GM21526 (cell line): Measurements from ENCODE around the gene MRTFB.
"Not testable (repeated sequence)": the region's sequence is repeated elsewhere in the genome, so short reads cannot be mapped to it uniquely, and the experiment has no call there.

Experiments used
- ATAC-seq: cut with Tn5 transposase; IDR thresholded peaks from one replicate; pipeline ENCODE4 v1.9.1; 2021; ENCODE audit warnings: moderate library complexity; ENCODE audit not compliant: unreplicated experiment, low FRiP score

MRTFB gene

GRCh38 chr16:14179116-14179515, 108.0 kb downstream of the MRTFB start:
- ATAC-seq = no peak

GRCh38 chr16:14180481-14180944, 109.4 kb downstream of the MRTFB start:
- no peak for ATAC-seq

- ATAC-seq = no peak
These were observed 110.4 kb downstream of the MRTFB start for GRCh38 chr16:14181371-14182050.

- no peak for ATAC-seq
These were observed 111.9 kb downstream of the MRTFB start for GRCh38 chr16:14182999-14183398.

GRCh38 chr16:14183962-14184361, 112.8 kb downstream of the MRTFB start:
- ATAC-seq = not testable (repeated sequence)

- no peak for ATAC-seq
These were observed 115.1 kb downstream of the MRTFB start for GRCh38 chr16:14186007-14186794.

GRCh38 chr16:14186795-14187221, 115.7 kb downstream of the MRTFB start:
- ATAC-seq = no peak

GRCh38 chr16:14187517-14188338, 116.6 kb downstream of the MRTFB start:
- no peak for ATAC-seq

- peak; percentile 80 for ATAC-seq
These were observed 122.3 kb downstream of the MRTFB start for GRCh38 chr16:14193316-14193871.

- no peak for ATAC-seq
These were observed 123.6 kb downstream of the MRTFB start for GRCh38 chr16:14194721-14195120.

GRCh38 chr16:14196011-14196410, 124.9 kb downstream of the MRTFB start:
- no peak for ATAC-seq

GRCh38 chr16:14196539-14196938, 125.4 kb downstream of the MRTFB start:
- no peak for ATAC-seq

- no peak for ATAC-seq
These were observed 126.9 kb downstream of the MRTFB start for GRCh38 chr16:14198012-14198411.

GRCh38 chr16:14198572-14198971, 127.5 kb downstream of the MRTFB start:
- ATAC-seq = no peak

- ATAC-seq = no peak
These were observed 128.1 kb downstream of the MRTFB start for GRCh38 chr16:14199199-14199598.

GRCh38 chr16:14199624-14200023, 128.5 kb downstream of the MRTFB start:
- ATAC-seq = no peak

- no peak for ATAC-seq
These were observed 131.0 kb downstream of the MRTFB start for GRCh38 chr16:14202095-14202494.

- no peak for ATAC-seq
These were observed 131.6 kb downstream of the MRTFB start for GRCh38 chr16:14202697-14203096.

GRCh38 chr16:14203166-14203565, 132.0 kb downstream of the MRTFB start:
- no peak for ATAC-seq

- ATAC-seq = no peak
These were observed 134.5 kb downstream of the MRTFB start for GRCh38 chr16:14205666-14206065.
